Endothelial cell of umbilical vein (primary cell): ENCODE results near the gene PPP3CA. TPM values are rescaled to one million over a fixed set of nuclear protein-coding genes. Genes with fewer than 3 reads are reported as not detected.

Source experiments
- BruUV-seq: library from RNA; stranded (reverse); fragments of 400-500 nt; replicated peaks from 2 replicates; lab custom pipeline; 2021; lab: Mats Ljungman, UMichigan
- CTCF ChIA-PET: fragments of 300-600, 350-600 bp; sonication (Branson Sonifier 250); formaldehyde crosslinking; loops from one replicate; lab custom pipeline; 2021; ENCODE audit warnings: antibody characterized with exemption, inconsistent platforms; lab: Charles Lee
- POLR2A ChIA-PET: fragments of 300-600, 350-600 bp; sonication (Branson Sonifier 250); formaldehyde crosslinking; loops from one replicate; lab custom pipeline; 2021; ENCODE audit warnings: antibody characterized with exemption, inconsistent platforms; lab: Charles Lee
- DNase-seq: peaks from one replicate; pipeline ENCODE4 v3.0.0-alpha.2; 2011; ENCODE audit warnings: low read depth, low spot score
- FAIRE-seq: peaks from 2 replicates; lab custom pipeline; 2011; peaks lifted over from hg19 to GRCh38; lab: Jason Lieb, UNC
- H2AFZ ChIP-seq: 2 replicates; pipeline ENCODE4 v1.6.0; 2012; ENCODE audit warnings: low read depth, low read length, control low read depth, inconsistent platforms
- H3K27ac ChIP-seq: 2 replicates; pipeline ENCODE4 v1.5.1; 2011; ENCODE audit warnings: low read depth, mild to moderate bottlenecking, control low read depth, low read length, moderate library complexity; ENCODE audit not compliant: insufficient read depth
- H3K27me3 ChIP-seq, 2 experiments: 2 replicates each; pipeline versions ENCODE4 v1.6.0 to v1.6.1; 2011; ENCODE audit warnings: low read length in 2 of 2, mixed read lengths in 1 of 2; ENCODE audit not compliant: control insufficient read depth in 2 of 2, insufficient read depth in 2 of 2
- H3K36me3 ChIP-seq, 2 experiments: 2 replicates in 1 of 2; 3 replicates in 1 of 2; pipeline ENCODE4 v1.5.1; 2011; ENCODE audit warnings: low read length in 2 of 2, mild to moderate bottlenecking in 1 of 2, moderate library complexity in 1 of 2; ENCODE audit not compliant: control insufficient read depth in 2 of 2, insufficient read depth in 2 of 2; ENCODE audit errors: extremely low read depth in 1 of 2
- H3K4me1 ChIP-seq: 3 replicates; pipeline ENCODE4 v1.5.1; 2011; ENCODE audit warnings: mild to moderate bottlenecking, low read length; ENCODE audit not compliant: control insufficient read depth, insufficient read depth; ENCODE audit errors: extremely low read depth
- H3K4me2 ChIP-seq: 2 replicates; pipeline ENCODE4 v1.6.1; 2011; ENCODE audit warnings: low read length, control low read depth, mixed read lengths; ENCODE audit not compliant: insufficient read depth
- H3K4me3 ChIP-seq, 3 experiments: fragments of 200-600 bp in 1 of 3; sonication (generic), shearing (Covaris generic) in 1 of 3; replicated peaks in 1 of 3; 2 replicates each; pipeline ENCODE4 v1.5.1; 2011 to 2016; ENCODE audit warnings: control low read depth in 3 of 3, low read length in 3 of 3, mild to moderate bottlenecking in 2 of 3, inconsistent platforms in 1 of 3, low read depth in 1 of 3, moderate library complexity in 1 of 3; ENCODE audit not compliant: insufficient read depth in 1 of 3
- H3K79me2 ChIP-seq: 2 replicates; pipeline ENCODE4 v1.6.0; 2012; ENCODE audit warnings: low read length, inconsistent platforms; ENCODE audit not compliant: control insufficient read depth, insufficient read depth
- H3K9ac ChIP-seq: replicated peaks from 2 replicates; pipeline ENCODE3; 2011; ENCODE audit warnings: low read length, control low read depth; ENCODE audit not compliant: insufficient read depth; ENCODE audit errors: extremely low read depth
- H3K9me1 ChIP-seq: replicated peaks from 3 replicates; pipeline ENCODE4 v1.6.0; 2011; ENCODE audit warnings: mild to moderate bottlenecking, low read length; ENCODE audit not compliant: control insufficient read depth, insufficient read depth; ENCODE audit errors: extremely low read depth
- H3K9me3 ChIP-seq: replicated peaks from 2 replicates; pipeline ENCODE4 v1.5.1; 2012; ENCODE audit warnings: low read length, inconsistent platforms; ENCODE audit not compliant: control insufficient read depth, insufficient read depth
- H4K20me1 ChIP-seq: replicated peaks from 2 replicates; pipeline ENCODE3; 2011; ENCODE audit warnings: mild to moderate bottlenecking, low read length; ENCODE audit not compliant: control insufficient read depth, insufficient read depth; ENCODE audit errors: extremely low read depth
- EZH2 ChIP-seq: IDR thresholded peaks from 2 replicates; pipeline ENCODE4 v1.6.1; 2012; ENCODE audit warnings: borderline replicate concordance, low read depth, mild to moderate bottlenecking, moderate library complexity, low read length, inconsistent platforms; ENCODE audit not compliant: severe bottlenecking
- FOS ChIP-seq: IDR thresholded peaks from 2 replicates; pipeline ENCODE4 v1.6.1; 2011; ENCODE audit warnings: mild to moderate bottlenecking, low read length, moderate library complexity, borderline replicate concordance; ENCODE audit not compliant: insufficient read depth
- MYC ChIP-seq: IDR thresholded peaks from one replicate; pipeline ENCODE4 v1.6.1; 2011; ENCODE audit warnings: mild to moderate bottlenecking, low read depth, low read length
- dilution Hi-C: fragments of 300-500 bp; cut with MboI; formaldehyde crosslinking; loops from one replicate; pipeline ENCODE4 v1.15.0; 2019; ENCODE audit warnings: low sequenced_read_pairs; ENCODE audit not compliant: extremely low pct_ligation_motif_present
- intact Hi-C: fragments of 100-400 bp; cut with micrococcal nuclease; formaldehyde crosslinking; loops from one replicate; pipeline ENCODE4 v1.10.0; 2022
- polyA plus RNA-seq, 4 experiments: library from polyadenylated mRNA; depleted of rRNA in 3 of 4; stranded (reverse) in 3 of 4; unstranded in 1 of 4; fragments of >200 nt; gene quantifications; 2 replicates each; pipeline versions ENCODE4 v1.2.1 to v1.2.3, GENCODE V29; 2011 to 2012; ENCODE audit warnings: missing spikeins in 1 of 4
- total RNA-seq: library from RNA; stranded (reverse); gene quantifications from 2 replicates; pipeline ENCODE4 v1.2.3, GENCODE V29; 2021
- TF ChIP-seq, protein P1 (sequence below), 2 donors: IDR thresholded peaks; 1 replicate in 1 of 2; 2 replicates in 1 of 2; pipeline ENCODE4 v1.5.1; 2011; ENCODE audit warnings: low read length in 2 of 2, mild to moderate bottlenecking in 2 of 2, moderate library complexity in 2 of 2, control low read depth in 1 of 2, inconsistent platforms in 1 of 2, low read depth in 1 of 2; ENCODE audit not compliant: insufficient read depth in 1 of 2; ENCODE audit errors: extremely low read depth in 1 of 2

The PPP3CA gene
- total and polyA plus RNA-seq, 2 donors (not counting 3 experiments of a cell fraction or from before 2014, with no cell fraction given), result 7.0 to 43.3 TPM

DNA sequence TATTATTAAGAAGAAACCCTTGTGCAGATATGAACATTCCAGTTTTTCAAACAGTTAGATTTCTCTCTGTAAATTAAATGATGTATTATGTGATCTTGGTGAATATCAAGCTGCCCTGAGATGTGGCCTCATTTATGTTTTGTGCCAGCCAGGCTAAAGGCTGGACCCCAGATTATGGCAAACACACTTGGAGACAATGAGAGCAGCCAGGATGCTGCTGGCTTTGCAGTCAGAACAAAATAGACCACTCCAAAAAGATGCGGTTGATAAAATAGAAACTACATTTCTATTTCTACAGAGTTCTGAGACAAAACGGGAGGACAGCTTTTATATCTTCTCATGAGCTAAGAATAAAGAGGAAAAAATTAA lies 296.5 kb downstream of the PPP3CA start:
- TF ChIP-seq FOS (no peak), MYC (no peak), EZH2 (no peak)
- TF ChIP-seq, protein P1, sequence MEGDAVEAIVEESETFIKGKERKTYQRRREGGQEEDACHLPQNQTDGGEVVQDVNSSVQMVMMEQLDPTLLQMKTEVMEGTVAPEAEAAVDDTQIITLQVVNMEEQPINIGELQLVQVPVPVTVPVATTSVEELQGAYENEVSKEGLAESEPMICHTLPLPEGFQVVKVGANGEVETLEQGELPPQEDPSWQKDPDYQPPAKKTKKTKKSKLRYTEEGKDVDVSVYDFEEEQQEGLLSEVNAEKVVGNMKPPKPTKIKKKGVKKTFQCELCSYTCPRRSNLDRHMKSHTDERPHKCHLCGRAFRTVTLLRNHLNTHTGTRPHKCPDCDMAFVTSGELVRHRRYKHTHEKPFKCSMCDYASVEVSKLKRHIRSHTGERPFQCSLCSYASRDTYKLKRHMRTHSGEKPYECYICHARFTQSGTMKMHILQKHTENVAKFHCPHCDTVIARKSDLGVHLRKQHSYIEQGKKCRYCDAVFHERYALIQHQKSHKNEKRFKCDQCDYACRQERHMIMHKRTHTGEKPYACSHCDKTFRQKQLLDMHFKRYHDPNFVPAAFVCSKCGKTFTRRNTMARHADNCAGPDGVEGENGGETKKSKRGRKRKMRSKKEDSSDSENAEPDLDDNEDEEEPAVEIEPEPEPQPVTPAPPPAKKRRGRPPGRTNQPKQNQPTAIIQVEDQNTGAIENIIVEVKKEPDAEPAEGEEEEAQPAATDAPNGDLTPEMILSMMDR (IDR thresholded peaks at IDR 0.05; ENCODE audit: extremely low read depth in 1 of 2, insufficient read depth in 1 of 2, low read depth in 1 of 2, low read length in 2 of 2), result no peak
- Histone ChIP-seq H3K4me1 (no peaks in the 10 kb centered on the region), H3K79me2 (no peaks in the 10 kb centered on the region), H3K4me2 (no peak overlapping the region), H3K27me3 (no peaks in the 10 kb centered on the region), H4K20me1 (no peaks in the 10 kb centered on the region), H3K9me1 (no peaks in the 10 kb centered on the region), H2AFZ (no peak overlapping the region), H3K36me3 (no peaks in the 10 kb centered on the region), H3K9ac (no peak overlapping the region), H3K27ac (no peak overlapping the region), H3K4me3 (no peak overlapping the region), H3K9me3 (no peaks in the 10 kb centered on the region)
- dilution Hi-C loops, result no loop called here
- intact Hi-C loops, result no loop called here
- CTCF ChIA-PET, result interaction anchor here (1.2 kb wide), 2 partner anchors 9 to 119 kb away, joined by 3 read pairs; no protein-coding TSS in a partner anchor
- DNase-seq, result no peak
- no peak for FAIRE-seq
- POLR2A ChIA-PET, result interaction anchor here (1.1 kb wide), 1 partner anchor 40 kb away, joined by 3 read pairs; no protein-coding TSS in a partner anchor
- no TSS peak for BruUV-seq
